Measurements from ENCODE around the gene TSPAN4. TPM values are rescaled to one million over a fixed set of nuclear protein-coding genes. Genes with fewer than 3 reads are reported as not detected.

TSPAN4 gene
- total and polyA plus RNA-seq, 8 donors, result 46.9 to 132 (median 73.8) TPM

GRCh38 chr11:836274-836673, 6.4 kb upstream of the TSPAN4 start:
- DNase-seq, result no peak
- no peak overlapping the region for H3K4me3 ChIP-seq
- intact Hi-C loops (cut with DNase I), result no loop called here
- peaks cover under 1 to 4% of the 10 kb centered on the region in 2 donors for H3K27me3 ChIP-seq
- no peak for TF ChIP-seq CTCF (IDR thresholded peaks at IDR 0.05)
- no peak for ATAC-seq
- H3K4me1 ChIP-seq, result peaks cover 20 to 83% of the 10 kb centered on the region in 2 donors
- H3K36me3 ChIP-seq, result peaks cover 0 to 54% of the 10 kb centered on the region in 2 donors
- H3K27ac ChIP-seq, result no peak overlapping the region
- H3K9me3 ChIP-seq, result no peaks in the 10 kb centered on the region

DNA sequence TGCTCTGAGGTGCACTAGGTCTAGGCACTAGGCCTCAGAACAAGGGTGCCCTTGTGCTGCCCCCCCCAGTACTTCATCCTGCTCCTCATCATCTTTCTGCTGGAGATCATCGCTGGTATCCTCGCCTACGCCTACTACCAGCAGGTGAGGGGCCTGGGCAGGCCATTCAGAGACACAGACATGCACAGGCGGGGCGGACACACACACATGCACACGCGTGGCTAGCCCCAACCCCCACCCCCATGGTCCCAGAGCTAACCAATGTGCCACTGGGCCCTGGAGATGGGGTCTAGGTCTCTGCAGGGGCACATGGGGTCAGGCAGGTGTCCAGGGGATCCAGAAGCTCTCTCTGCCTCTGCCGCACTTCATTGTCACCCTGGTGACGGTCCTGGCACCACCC, 6.0 kb upstream of the TSPAN4 start:
- TF ChIP-seq CTCF (IDR thresholded peaks at IDR 0.05), result no peak
- intact Hi-C loops (cut with DNase I), result no loop called here
- H3K27me3 ChIP-seq, result no peaks in the 10 kb centered on the region
- no peak overlapping the region for H3K4me3 ChIP-seq
- H3K36me3 ChIP-seq, result peaks cover 0 to 54% of the 10 kb centered on the region in 2 donors
- no peak overlapping the region for H3K27ac ChIP-seq
- H3K9me3 ChIP-seq, result no peaks in the 10 kb centered on the region
- ATAC-seq, result no peak
- DNase-seq, result no peak
- H3K4me1 ChIP-seq, result peaks cover 21 to 83% of the 10 kb centered on the region in 2 donors

DNA sequence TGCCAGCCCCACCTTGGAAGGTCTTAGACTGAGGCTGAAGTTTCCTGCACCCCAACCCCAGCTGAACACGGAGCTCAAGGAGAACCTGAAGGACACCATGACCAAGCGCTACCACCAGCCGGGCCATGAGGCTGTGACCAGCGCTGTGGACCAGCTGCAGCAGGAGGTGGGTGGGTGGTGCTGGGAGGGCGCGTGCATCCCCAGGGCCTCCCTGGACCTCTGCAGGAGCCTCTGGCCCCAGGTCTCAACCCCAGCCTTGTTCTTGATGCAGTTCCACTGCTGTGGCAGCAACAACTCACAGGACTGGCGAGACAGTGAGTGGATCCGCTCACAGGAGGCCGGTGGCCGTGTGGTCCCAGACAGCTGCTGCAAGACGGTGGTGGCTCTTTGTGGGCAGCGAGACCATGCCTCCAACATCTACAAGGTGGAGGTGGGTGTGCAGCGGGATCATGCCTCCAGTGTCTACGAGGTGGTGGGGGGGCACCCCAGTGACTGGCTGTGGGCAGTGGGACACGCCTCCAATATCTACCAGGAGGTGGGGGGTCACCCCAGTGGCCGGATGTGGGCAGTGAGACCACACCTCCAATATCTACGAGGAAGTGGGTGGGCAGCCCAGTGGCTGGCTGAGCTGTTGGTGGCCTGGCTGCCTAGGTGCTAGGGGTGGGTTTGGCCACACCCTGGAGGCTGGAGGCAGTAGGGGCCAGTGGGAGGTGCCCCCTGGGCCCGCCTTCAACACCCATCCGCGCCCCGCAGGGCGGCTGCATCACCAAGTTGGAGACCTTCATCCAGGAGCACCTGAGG, 5.3 kb upstream of the TSPAN4 start:
- peak overlapping the region in 1 of 2 donors; percentile 13 for H3K27ac ChIP-seq
- no peak overlapping the region for H3K4me3 ChIP-seq
- ATAC-seq, result no peak
- H3K9me3 ChIP-seq, result no peaks in the 10 kb centered on the region
- peaks cover 0 to 54% of the 10 kb centered on the region in 2 donors for H3K36me3 ChIP-seq
- H3K27me3 ChIP-seq, result no peaks in the 10 kb centered on the region
- DNase-seq, result no peak
- intact Hi-C loops (cut with DNase I), result no loop called here
- peaks cover 21 to 76% of the 10 kb centered on the region in 2 donors for H3K4me1 ChIP-seq
- TF ChIP-seq CTCF (IDR thresholded peaks at IDR 0.05), result no peak

DNA sequence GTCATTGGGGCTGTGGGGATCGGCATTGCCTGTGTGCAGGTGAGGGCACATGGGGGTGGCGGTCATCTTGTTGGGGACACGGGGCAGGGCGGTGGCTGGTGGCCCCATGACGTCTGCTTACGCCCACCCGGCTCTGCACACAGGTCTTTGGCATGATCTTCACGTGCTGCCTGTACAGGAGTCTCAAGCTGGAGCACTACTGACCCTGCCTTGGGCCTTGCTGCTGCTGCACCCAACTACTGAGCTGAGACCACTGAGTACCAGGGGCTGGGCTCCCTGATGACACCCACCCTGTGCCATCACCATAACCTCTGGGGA, 4.7 kb upstream of the TSPAN4 start:
- H3K4me3 ChIP-seq, result no peak overlapping the region
- TF ChIP-seq CTCF (IDR thresholded peaks at IDR 0.05), result no peak
- ATAC-seq (no peak), DNase-seq (no peak)
- no peak overlapping the region for H3K27ac ChIP-seq
- intact Hi-C loops (cut with DNase I), result no loop called here
- H3K4me1 ChIP-seq, result peaks cover 21 to 75% of the 10 kb centered on the region in 2 donors
- peaks cover 0 to 2% of the 10 kb centered on the region in 2 donors for H3K27me3 ChIP-seq
- peaks cover 0 to 54% of the 10 kb centered on the region in 2 donors for H3K36me3 ChIP-seq
- H3K9me3 ChIP-seq, result no peaks in the 10 kb centered on the region

GRCh38 chr11:838441-839279, 4.0 kb upstream of the TSPAN4 start:
- Histone ChIP-seq H3K9me3 (no peaks in the 10 kb centered on the region), H3K36me3 (peaks cover 0 to 54% of the 10 kb centered on the region in 2 donors), H3K4me3 (no peak overlapping the region), H3K27me3 (peaks cover 0 to 9% of the 10 kb centered on the region in 2 donors), H3K4me1 (peaks cover 27 to 79% of the 10 kb centered on the region in 2 donors), H3K27ac (no peak overlapping the region)
- TF ChIP-seq CTCF (IDR thresholded peaks at IDR 0.05), result no peak
- intact Hi-C loops (cut with DNase I), result no loop called here
- DNase-seq (no peak), ATAC-seq (no peak)
